ENCODE results near the gene NTM.

Gene NTM

DNA sequence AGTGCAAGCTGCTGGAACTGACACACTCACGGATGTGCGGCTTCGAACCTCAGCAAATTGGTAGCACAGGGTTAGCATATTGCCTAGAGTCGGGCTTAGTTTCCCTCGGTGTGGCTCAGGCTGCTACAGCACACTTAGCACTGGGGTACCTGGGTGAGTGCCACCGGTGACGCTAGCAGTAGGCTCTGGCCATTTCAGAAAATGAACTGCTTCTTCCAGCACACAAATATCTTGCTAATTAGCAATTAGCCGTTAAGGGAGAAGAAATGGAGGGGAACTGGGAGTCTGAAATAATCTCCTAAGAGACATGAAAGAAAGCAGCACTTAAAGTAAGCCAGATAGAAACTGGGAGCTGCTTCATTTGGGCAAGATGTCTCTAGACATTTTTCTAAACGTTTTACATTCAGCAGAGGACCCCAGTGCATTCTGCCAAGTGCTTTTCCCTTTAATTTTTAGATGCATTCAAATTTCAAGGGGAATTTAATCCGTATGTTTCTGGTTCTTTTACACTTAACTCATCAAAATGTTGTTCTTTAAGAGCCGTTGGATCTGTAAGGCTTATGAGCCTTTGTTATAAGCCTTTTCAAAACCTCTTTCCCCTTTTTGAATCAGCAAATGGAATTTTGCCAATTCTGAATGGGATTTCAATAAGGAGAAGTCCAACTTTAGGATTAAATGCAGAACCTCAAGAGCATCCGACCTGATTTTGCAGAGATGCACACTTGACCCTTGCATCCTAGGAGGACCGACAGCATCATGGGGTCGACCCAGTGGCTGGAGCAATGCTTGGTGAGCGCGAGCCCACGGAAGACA is 708.1 kb downstream of the NTM start:
- H3K4me3 ChIP-seq (ENCODE audit: low read depth, low read length), result no peak overlapping the region
- TF ChIP-seq, protein P1, sequence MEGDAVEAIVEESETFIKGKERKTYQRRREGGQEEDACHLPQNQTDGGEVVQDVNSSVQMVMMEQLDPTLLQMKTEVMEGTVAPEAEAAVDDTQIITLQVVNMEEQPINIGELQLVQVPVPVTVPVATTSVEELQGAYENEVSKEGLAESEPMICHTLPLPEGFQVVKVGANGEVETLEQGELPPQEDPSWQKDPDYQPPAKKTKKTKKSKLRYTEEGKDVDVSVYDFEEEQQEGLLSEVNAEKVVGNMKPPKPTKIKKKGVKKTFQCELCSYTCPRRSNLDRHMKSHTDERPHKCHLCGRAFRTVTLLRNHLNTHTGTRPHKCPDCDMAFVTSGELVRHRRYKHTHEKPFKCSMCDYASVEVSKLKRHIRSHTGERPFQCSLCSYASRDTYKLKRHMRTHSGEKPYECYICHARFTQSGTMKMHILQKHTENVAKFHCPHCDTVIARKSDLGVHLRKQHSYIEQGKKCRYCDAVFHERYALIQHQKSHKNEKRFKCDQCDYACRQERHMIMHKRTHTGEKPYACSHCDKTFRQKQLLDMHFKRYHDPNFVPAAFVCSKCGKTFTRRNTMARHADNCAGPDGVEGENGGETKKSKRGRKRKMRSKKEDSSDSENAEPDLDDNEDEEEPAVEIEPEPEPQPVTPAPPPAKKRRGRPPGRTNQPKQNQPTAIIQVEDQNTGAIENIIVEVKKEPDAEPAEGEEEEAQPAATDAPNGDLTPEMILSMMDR (IDR thresholded peaks at IDR 0.05; ENCODE audit: borderline replicate concordance, insufficient read depth, low read depth, low read length), result no peak

DNA sequence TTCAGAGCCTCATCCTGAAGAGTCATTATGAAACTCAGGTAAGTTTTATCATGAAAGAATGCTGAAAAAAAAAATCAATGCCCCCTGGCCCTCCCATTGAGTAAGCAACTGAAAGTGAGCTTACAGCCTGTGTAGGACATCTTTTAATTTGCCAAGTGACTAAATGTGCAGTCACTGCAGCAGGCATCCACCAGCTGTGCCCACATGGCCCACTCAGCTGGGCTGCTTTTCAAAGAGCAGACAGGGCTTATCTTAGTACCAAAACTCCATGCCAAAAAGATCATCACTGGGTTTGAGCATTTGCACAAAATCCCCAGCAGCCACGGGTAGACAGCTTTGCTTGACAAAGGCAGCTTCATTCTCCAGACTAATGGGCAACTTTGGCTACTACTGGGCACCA is 709.7 kb downstream of the NTM start:
- TF ChIP-seq, protein P1 (IDR thresholded peaks at IDR 0.05; ENCODE audit: borderline replicate concordance, insufficient read depth, low read depth, low read length), result no peak
- H3K4me3 ChIP-seq (ENCODE audit: low read depth, low read length), result no peak overlapping the region

DNA sequence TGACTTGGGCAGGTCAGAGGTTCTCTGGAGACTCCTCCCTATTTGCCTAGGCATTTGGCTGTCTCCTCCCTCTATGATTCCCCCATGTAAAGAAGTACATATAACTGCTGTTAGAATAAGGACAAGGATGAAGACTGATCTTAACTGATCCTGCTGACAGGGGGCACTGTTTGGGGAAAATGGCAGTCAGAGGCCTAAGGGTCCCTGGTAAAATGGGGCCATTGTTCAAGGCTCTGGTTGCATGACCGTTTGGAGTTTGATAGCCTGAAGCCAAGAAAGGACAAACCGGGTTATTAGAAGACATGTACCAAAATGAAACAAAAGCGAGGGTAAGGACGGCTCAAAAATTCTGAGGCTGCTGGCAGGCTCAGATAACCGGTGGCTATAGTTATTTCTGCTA is 712.2 kb downstream of the NTM start:
- no peak overlapping the region for H3K4me3 ChIP-seq (ENCODE audit: low read depth, low read length)
- TF ChIP-seq, protein P1 (IDR thresholded peaks at IDR 0.05; ENCODE audit: borderline replicate concordance, insufficient read depth, low read depth, low read length), result no peak

DNA sequence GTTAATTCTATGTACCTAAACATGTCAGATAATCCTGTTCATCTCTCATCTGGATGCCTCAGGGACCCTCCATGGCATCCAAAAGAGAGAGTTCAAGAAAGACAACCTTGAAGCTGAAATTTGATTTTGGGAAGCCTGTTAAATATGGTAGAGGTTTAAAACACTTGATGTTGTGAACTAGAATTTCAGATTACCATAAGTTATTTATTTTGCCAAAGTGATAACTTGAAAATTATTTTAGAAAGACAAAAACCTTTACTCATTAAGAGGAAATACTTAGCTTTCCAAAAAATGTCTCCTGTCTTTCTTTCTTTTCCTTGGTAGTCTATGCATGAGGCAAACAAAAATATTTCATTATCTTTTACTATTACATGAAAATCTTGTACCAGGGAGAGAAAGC is 714.0 kb downstream of the NTM start:
- TF ChIP-seq, protein P1 (IDR thresholded peaks at IDR 0.05; ENCODE audit: borderline replicate concordance, insufficient read depth, low read depth, low read length), result no peak

DNA sequence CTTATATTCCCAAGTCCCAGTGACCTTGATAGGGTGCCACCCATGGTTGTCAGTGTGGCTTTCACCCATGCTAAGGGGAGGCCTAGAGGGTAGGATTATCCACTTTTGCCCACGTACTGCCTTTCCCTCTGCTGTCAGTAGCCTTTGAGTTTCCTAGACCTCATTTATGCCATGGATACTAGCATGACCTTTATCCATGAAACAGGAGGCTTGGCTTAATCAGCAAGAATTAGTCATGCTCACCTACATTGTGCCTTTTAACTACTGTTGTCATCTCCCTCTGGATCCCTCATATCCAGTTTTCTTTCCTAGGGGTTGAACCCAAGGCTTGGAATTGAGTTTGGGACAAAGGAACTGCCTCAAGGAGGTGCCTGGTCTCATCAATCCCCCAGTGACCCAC is 716.7 kb downstream of the NTM start:
- TF ChIP-seq, protein P1 (IDR thresholded peaks at IDR 0.05; ENCODE audit: borderline replicate concordance, insufficient read depth, low read depth, low read length), result no peak
- H3K4me3 ChIP-seq (ENCODE audit: low read depth, low read length), result no peak overlapping the region

More for the DNA sequence above, 714.0 kb downstream of the NTM start:
- no peak overlapping the region for H3K4me3 ChIP-seq (ENCODE audit: low read depth, low read length)

DNA sequence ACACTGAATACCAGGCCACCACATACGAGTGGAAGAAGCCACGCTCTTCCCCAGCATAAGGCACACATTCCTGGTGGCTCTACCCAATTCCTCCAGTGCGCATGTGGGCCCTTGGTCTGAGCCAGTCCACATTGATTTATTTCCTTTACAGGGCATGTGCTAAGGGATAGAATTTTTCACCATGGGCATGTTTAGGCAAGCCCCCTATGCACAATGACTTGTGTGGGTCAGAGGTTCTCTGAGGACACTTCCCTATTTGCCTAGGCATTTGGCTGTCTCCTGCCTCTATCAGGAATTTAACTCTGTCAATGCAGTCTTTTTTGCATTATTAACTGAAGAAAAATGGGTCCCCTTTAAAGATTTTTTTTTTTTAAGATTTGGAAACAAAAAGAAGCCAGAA is 718.1 kb downstream of the NTM start:
- H3K4me3 ChIP-seq (ENCODE audit: low read depth, low read length), result no peak overlapping the region
- TF ChIP-seq, protein P1 (IDR thresholded peaks at IDR 0.05; ENCODE audit: borderline replicate concordance, insufficient read depth, low read depth, low read length), result no peak

All from GM12875 (cell line).